H9 (cell line): Measurements from ENCODE around the gene SMARCD2. TPM values are rescaled to one million over a fixed set of nuclear protein-coding genes. Genes with fewer than 3 reads are reported as not detected.
"Not testable (repeated sequence)": the region's sequence is repeated elsewhere in the genome, so short reads cannot be mapped to it uniquely, and the experiment has no call there.

ENCODE experiments used
- DNase-seq: peaks from one replicate; pipeline ENCODE4 v3.0.0-alpha.2; 2017
- H2AFZ ChIP-seq: one replicate; pipeline ENCODE4 v1.6.1; 2013; ENCODE audit warnings: mild to moderate bottlenecking, low read length, control low read depth, moderate library complexity
- H2AK5ac ChIP-seq: 2 replicates; pipeline ENCODE4 v1.6.1; 2013; ENCODE audit warnings: low read length, control low read depth, mixed read lengths; ENCODE audit not compliant: insufficient read length
- H2BK120ac ChIP-seq: one replicate; pipeline ENCODE4 v1.6.1; 2013; ENCODE audit warnings: low read depth, mild to moderate bottlenecking, low read length, control low read depth, inconsistent platforms; ENCODE audit not compliant: poor library complexity, severe bottlenecking
- H2BK12ac ChIP-seq: 2 replicates; pipeline ENCODE4 v1.6.1; 2013; ENCODE audit warnings: low read length, control low read depth, mixed read lengths, low read depth; ENCODE audit not compliant: insufficient read length
- H2BK15ac ChIP-seq: 2 replicates; pipeline ENCODE4 v1.6.1; 2013; ENCODE audit warnings: low read depth, low read length, control low read depth
- H2BK20ac ChIP-seq: one replicate; pipeline ENCODE4 v1.6.1; 2013; ENCODE audit warnings: low read depth, mild to moderate bottlenecking, low read length, control low read depth, inconsistent platforms; ENCODE audit not compliant: poor library complexity, severe bottlenecking
- H2BK5ac ChIP-seq: 2 replicates; pipeline ENCODE4 v1.6.1; 2013; ENCODE audit warnings: low read length, control low read depth, mixed read lengths; ENCODE audit not compliant: insufficient read length
- H3K14ac ChIP-seq: 2 replicates; pipeline ENCODE4 v1.6.1; 2013; ENCODE audit warnings: low read length, control low read depth; ENCODE audit not compliant: insufficient read depth
- H3K18ac ChIP-seq: 2 replicates; pipeline ENCODE4 v1.6.1; 2013; ENCODE audit warnings: low read depth, mild to moderate bottlenecking, mixed read lengths, low read length, control low read depth; ENCODE audit not compliant: insufficient read length
- H3K23ac ChIP-seq: 2 replicates; pipeline ENCODE4 v1.6.1; 2013; ENCODE audit warnings: low read length, control low read depth, mixed read lengths, low read depth; ENCODE audit not compliant: insufficient read length
- H3K23me2 ChIP-seq: 2 replicates; pipeline ENCODE4 v1.6.1; 2013; ENCODE audit warnings: low read depth, mild to moderate bottlenecking, mixed read lengths, low read length, control low read depth; ENCODE audit not compliant: insufficient read length, poor library complexity, severe bottlenecking
- H3K27ac ChIP-seq: 2 replicates; pipeline ENCODE4 v1.5.1; 2013; ENCODE audit warnings: low read length, control low read depth, mixed read lengths, low read depth; ENCODE audit not compliant: insufficient read length
- H3K27me3 ChIP-seq: 2 replicates; pipeline ENCODE4 v1.6.1; 2013; ENCODE audit warnings: low read length, control low read depth, inconsistent platforms; ENCODE audit not compliant: insufficient read depth
- H3K4ac ChIP-seq: 2 replicates; pipeline ENCODE4 v1.6.1; 2013; ENCODE audit warnings: low read depth, mild to moderate bottlenecking, control low read depth, inconsistent platforms, low read length, moderate library complexity
- H3K4me1 ChIP-seq: 2 replicates; pipeline ENCODE4 v1.6.1; 2013; ENCODE audit warnings: low read length, control low read depth, inconsistent platforms; ENCODE audit not compliant: insufficient read depth
- H3K4me2 ChIP-seq: 2 replicates; pipeline ENCODE4 v1.6.1; 2013; ENCODE audit warnings: low read length, control low read depth, mixed read lengths; ENCODE audit not compliant: insufficient read length, insufficient read depth
- H3K56ac ChIP-seq: 2 replicates; pipeline ENCODE4 v1.6.1; 2013; ENCODE audit warnings: low read depth, mild to moderate bottlenecking, mixed read lengths, low read length, control low read depth; ENCODE audit not compliant: insufficient read length
- H3K79me1 ChIP-seq: 2 replicates; pipeline ENCODE4 v1.6.1; 2013; ENCODE audit warnings: low read depth, mild to moderate bottlenecking, moderate library complexity, low read length, control low read depth, inconsistent platforms; ENCODE audit not compliant: insufficient read depth, poor library complexity, severe bottlenecking
- H3K79me2 ChIP-seq: 2 replicates; pipeline ENCODE4 v1.6.1; 2013; ENCODE audit warnings: low read length, control low read depth, inconsistent platforms; ENCODE audit not compliant: insufficient read depth
- H3K9ac ChIP-seq: 2 replicates; pipeline ENCODE4 v1.6.1; 2013; ENCODE audit warnings: low read length, control low read depth, mixed read lengths; ENCODE audit not compliant: insufficient read length; ENCODE audit errors: extremely low read depth
- H3K9me3 ChIP-seq: one replicate; pipeline ENCODE4 v1.6.1; 2013; ENCODE audit warnings: low read depth, low read length, inconsistent platforms; ENCODE audit not compliant: control insufficient read depth
- H3T11ph ChIP-seq: one replicate; pipeline ENCODE4 v1.6.1; 2013; ENCODE audit warnings: mild to moderate bottlenecking, low read length, control low read depth, inconsistent platforms
- H4K20me1 ChIP-seq: one replicate; pipeline ENCODE4 v1.6.1; 2013; ENCODE audit not compliant: control insufficient read depth, insufficient read length, insufficient read depth
- H4K5ac ChIP-seq: 2 replicates; pipeline ENCODE4 v1.6.1; 2013; ENCODE audit warnings: low read depth, mild to moderate bottlenecking, mixed read lengths, low read length, control low read depth; ENCODE audit not compliant: insufficient read length
- H4K8ac ChIP-seq: replicated peaks from 2 replicates; pipeline ENCODE4 v1.6.1; 2013; ENCODE audit warnings: low read length, control low read depth, mixed read lengths, low read depth; ENCODE audit not compliant: insufficient read length
- H4K91ac ChIP-seq: 2 replicates; pipeline ENCODE4 v1.6.1; 2013; ENCODE audit warnings: low read depth, mild to moderate bottlenecking, moderate library complexity, mixed read lengths, low read length, control low read depth; ENCODE audit not compliant: insufficient read length
- H3K27ac Mint-ChIP-seq, 3 experiments: 2 replicates in 2 of 3; 3 replicates in 1 of 3; pipeline ENCODE4 v1.8.0; 2020 to 2021; ENCODE audit warnings: mixed read lengths in 3 of 3, mild to moderate bottlenecking in 1 of 3, moderate library complexity in 1 of 3
- H3K27me3 Mint-ChIP-seq: 2 replicates; pipeline ENCODE4 v1.8.0; 2021; ENCODE audit warnings: low read depth, mild to moderate bottlenecking, moderate library complexity, mixed read lengths
- H3K36me3 Mint-ChIP-seq, 3 experiments: 2 replicates in 2 of 3; 3 replicates in 1 of 3; pipeline ENCODE4 v1.8.0; 2020 to 2021; ENCODE audit warnings: low read depth in 3 of 3, mixed read lengths in 3 of 3; ENCODE audit not compliant: insufficient read depth in 1 of 3
- H3K4me1 Mint-ChIP-seq, 2 experiments: 2 replicates each; pipeline ENCODE4 v1.8.0; 2020; ENCODE audit warnings: mixed read lengths in 2 of 2
- H3K4me3 Mint-ChIP-seq, 2 experiments: 2 replicates in 1 of 2; 3 replicates in 1 of 2; pipeline ENCODE4 v1.8.0; 2020 to 2021; ENCODE audit warnings: mild to moderate bottlenecking in 2 of 2, mixed read lengths in 2 of 2, moderate library complexity in 1 of 2
- H3K9me3 Mint-ChIP-seq, 2 experiments: 2 replicates in 1 of 2; 3 replicates in 1 of 2; pipeline ENCODE4 v1.8.0; 2020; ENCODE audit warnings: mild to moderate bottlenecking in 2 of 2, mixed read lengths in 2 of 2, moderate library complexity in 1 of 2
- WGBS: extraction: QIAGEN DNeasy Blood & Tissue Kit; methylation state at CpG from one replicate; pipeline ENCODE4 v1.1.7; 2013; ENCODE audit warnings: missing lambda C conversion rate, low lambda C conversion rate, mixed read lengths; ENCODE audit not compliant: insufficient read length; ENCODE audit errors: extremely low coverage; 5-methylcytosine and 5-hydroxymethylcytosine counted together
- total RNA-seq: library from RNA; stranded (reverse); gene quantifications from 2 replicates; pipeline ENCODE4 v1.2.1, GENCODE V29; 2021
- TF ChIP-seq, protein P1 (sequence below): fragments of 200-600 bp; sonication (generic); conservative IDR thresholded peaks from 3 replicates; pipeline ENCODE4 v1.8.0; 2021; ENCODE audit warnings: antibody characterized with exemption, mild to moderate bottlenecking

Gene SMARCD2
- total RNA-seq, 1 experiment from 2014 or later = 68.9 TPM

DNA sequence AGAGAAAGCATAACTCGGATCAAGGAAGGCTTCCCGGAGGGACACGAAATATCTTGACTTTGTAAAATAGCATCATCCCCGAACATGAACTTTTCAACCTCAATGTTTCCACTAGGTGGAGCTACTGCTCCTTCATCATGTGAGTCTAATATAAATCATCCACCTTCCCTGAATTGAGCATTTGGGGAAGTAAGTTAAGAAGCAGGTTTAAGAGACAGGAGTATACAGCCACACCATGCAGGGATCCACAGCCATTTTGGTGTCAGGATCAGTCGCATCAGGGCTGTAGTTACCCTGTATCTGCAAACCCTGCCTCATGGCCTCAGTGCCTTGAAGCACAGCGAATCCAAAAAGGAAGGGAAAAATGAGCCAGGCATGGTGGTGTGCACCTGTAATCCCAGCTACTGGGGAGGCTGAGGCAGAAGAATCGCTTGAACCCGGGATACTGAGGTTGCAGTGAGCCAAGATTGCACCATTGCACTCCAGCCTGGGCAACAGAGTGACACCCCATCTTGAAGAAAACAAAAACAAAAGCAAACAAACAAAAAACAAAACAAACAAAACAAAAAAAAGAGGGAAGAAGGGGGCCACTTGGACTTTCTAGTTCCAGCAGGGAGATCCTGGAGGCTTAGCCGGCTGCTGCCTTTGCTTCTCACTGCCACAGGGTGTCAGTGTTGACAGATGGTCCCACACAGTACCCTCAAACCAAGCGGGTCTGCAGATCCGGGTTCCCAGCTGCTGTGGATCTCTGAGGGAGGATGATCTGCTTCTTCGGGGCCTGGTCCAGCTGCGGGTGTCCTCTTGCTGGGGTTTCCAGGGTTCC, 46.8 kb upstream of the SMARCD2 start:
- not testable (repeated sequence) for H3K4ac ChIP-seq, H2AK5ac ChIP-seq, H3K27me3 Mint-ChIP-seq, H3K56ac ChIP-seq, H3K9ac ChIP-seq, H2BK15ac ChIP-seq, H2BK120ac ChIP-seq, H2BK20ac ChIP-seq, H2BK5ac ChIP-seq, H3K27me3 ChIP-seq, H4K91ac ChIP-seq, H3T11ph ChIP-seq, H3K23ac ChIP-seq, H3K4me1 Mint-ChIP-seq, H3K4me2 ChIP-seq, H3K27ac ChIP-seq, H2BK12ac ChIP-seq, H4K20me1 ChIP-seq, H3K9me3 ChIP-seq, H4K8ac ChIP-seq, H3K9me3 Mint-ChIP-seq, H2AFZ ChIP-seq, H3K27ac Mint-ChIP-seq, H3K18ac ChIP-seq, H3K14ac ChIP-seq, H3K4me1 ChIP-seq, H4K5ac ChIP-seq, H3K4me3 Mint-ChIP-seq, H3K23me2 ChIP-seq, H3K36me3 Mint-ChIP-seq, H3K79me1 ChIP-seq, H3K79me2 ChIP-seq
- DNase-seq = peak; percentile 85
- no CpG with 5 or more reads among the region's 13 CpGs for WGBS
- TF ChIP-seq, protein P1, sequence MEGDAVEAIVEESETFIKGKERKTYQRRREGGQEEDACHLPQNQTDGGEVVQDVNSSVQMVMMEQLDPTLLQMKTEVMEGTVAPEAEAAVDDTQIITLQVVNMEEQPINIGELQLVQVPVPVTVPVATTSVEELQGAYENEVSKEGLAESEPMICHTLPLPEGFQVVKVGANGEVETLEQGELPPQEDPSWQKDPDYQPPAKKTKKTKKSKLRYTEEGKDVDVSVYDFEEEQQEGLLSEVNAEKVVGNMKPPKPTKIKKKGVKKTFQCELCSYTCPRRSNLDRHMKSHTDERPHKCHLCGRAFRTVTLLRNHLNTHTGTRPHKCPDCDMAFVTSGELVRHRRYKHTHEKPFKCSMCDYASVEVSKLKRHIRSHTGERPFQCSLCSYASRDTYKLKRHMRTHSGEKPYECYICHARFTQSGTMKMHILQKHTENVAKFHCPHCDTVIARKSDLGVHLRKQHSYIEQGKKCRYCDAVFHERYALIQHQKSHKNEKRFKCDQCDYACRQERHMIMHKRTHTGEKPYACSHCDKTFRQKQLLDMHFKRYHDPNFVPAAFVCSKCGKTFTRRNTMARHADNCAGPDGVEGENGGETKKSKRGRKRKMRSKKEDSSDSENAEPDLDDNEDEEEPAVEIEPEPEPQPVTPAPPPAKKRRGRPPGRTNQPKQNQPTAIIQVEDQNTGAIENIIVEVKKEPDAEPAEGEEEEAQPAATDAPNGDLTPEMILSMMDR = peak; percentile 58

DNA sequence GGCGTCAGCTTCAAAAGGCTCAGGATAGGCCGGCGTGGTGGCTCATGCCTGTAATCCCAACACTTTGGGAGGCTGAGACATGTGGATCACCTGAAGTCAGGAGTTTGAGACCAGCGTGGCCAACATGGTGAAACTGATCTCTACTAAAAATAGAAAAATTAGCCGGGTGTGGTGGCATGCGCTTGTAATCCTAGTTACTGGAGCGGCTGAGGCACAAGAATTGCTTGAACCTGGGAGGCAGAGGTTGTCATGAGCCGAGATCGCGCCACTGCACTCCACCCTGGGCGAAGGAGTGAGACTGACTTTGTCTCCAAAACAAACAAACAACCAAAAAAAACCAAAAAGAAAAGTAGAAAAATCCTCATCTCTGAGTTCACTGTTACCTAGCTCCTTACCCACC, 42.6 kb upstream of the SMARCD2 start:
- WGBS = no CpG with 5 or more reads among the region's 11 CpGs
- H3K23ac ChIP-seq, H3K18ac ChIP-seq, H3K4me2 ChIP-seq, H3K27ac ChIP-seq, H3K27me3 ChIP-seq, H2AK5ac ChIP-seq, H4K8ac ChIP-seq, H2BK120ac ChIP-seq, H3K9ac ChIP-seq, H3K27ac Mint-ChIP-seq, H2BK15ac ChIP-seq, H4K20me1 ChIP-seq, H3K14ac ChIP-seq, H3K79me2 ChIP-seq, H2BK12ac ChIP-seq, H4K5ac ChIP-seq, H3K9me3 Mint-ChIP-seq, H3K23me2 ChIP-seq, H2BK20ac ChIP-seq, H3K4me1 ChIP-seq, H3K56ac ChIP-seq, H3K9me3 ChIP-seq, H3K4ac ChIP-seq, H3K4me3 Mint-ChIP-seq, H3K27me3 Mint-ChIP-seq, H2BK5ac ChIP-seq, H2AFZ ChIP-seq, H3K79me1 ChIP-seq, H3K36me3 Mint-ChIP-seq, H3T11ph ChIP-seq, H4K91ac ChIP-seq: not testable (repeated sequence)
- DNase-seq = peak; percentile 16
- H3K4me1 Mint-ChIP-seq = peaks cover 13 to 16% of the 10 kb centered on the region in 2 experiments
